ACHN (cell line): ENCODE results near the gene TRAPPC2L.
A peak's percentile ranks its signal among the peaks of the same experiment; 100 is the strongest.
"Not testable (repeated sequence)": the region's sequence is repeated elsewhere in the genome, so short reads cannot be mapped to it uniquely, and the experiment has no call there.

Source experiments
- DNase-seq: peaks from one replicate; pipeline ENCODE4 v3.0.0-alpha.2; 2015
- in situ Hi-C: cut with HindIII; loops from 2 replicates; pipeline ENCODE4 v1.10.0; 2017; ENCODE audit warnings: low sequenced_read_pairs, low pct_ligation_motif_present, low pct_unique_long_range_greater_than_20kb

TRAPPC2L gene

DNA sequence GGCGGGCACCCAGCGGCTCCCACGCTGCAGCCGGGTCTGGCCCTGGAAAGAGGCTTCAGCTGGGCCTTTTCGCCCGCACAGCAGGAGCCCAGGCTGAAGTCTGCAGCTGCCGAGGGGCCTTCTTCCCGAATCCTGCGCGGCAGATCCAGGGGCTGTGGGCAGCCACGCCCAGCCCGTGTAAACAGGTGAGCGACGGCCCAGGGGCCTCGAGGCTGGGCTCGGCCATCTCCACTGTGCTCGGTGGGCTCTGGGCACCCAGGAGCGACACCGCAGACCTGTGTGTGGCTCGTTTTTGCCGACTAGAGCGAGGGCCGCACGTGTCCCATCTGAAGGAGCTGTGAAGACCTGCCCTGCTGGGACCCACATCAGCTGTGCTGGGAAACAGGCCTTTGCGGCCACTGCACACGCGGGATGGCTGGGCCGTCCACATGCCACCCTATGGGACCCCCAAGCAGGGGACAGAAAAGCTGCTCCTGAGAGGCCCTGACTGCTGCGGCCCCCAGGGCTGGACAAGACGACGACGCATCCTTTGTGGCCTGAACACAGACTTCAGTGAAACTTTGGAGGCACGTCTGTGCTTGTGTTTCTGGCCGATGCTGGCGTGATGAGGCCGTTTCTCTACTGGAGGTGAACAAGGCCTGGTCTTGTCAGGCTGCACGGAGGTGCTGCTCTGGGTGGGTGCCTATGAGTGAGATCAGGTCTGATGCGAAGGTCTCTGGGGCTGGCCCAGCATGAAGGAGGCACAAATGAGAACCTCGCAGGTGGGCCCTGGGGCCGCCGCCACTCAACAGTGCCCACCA lies 40.0 kb upstream of the TRAPPC2L start:
- DNase-seq: no peak
- in situ Hi-C loops: no loop called here

DNA sequence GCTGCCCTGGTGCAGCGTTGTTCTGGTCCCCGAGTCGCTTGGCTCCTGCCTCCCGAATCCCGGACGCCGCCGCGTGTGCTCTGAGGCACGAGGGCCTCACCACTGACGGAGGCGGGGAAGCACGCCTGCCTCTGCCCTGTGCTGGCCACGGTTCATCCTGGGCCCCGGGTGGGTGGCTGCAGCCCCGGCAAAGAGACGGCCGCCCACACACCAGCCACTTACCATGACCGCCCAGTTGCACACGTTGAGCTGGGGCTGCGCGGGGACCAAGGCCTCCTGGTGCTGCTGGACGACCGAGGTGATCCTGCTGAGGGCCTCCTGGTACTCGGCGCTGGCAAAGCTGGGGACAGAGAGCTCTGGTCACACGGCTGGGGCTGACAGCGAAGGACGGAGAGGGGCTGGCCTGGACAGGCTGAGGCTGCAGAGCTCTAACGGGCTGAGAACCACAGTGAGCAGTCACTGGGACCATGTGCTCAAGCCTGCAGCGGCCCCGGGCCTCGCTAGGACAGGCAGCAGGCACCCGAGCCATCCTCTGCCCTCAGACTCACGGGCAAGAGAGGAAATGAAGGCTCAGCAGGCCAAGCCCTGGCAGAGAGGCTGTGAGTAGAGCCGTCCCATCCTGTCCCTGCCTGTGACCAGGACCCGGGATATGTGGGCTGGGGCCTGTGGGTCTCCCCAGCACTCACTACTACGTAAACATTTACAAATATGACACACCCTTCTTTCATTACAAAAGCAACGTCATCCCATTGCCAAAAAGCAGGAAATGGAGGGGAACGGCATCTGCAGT lies 38.9 kb upstream of the TRAPPC2L start:
- in situ Hi-C loops: no loop called here
- no peak for DNase-seq

DNA sequence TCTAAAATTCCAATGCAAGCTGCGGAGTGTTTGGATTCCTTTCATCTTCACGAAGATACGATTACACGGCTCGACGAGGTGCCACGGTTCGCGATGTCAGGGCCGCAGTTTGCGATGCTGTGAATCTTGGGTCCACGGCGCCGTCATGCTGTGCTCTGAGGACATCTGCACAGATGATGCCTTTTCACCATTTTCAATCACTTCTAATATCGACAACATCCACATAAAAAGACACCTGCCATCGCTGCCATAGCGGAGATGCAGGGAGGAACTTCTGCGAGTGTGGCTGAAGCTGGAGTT lies 38.4 kb upstream of the TRAPPC2L start:
- no peak for DNase-seq
- in situ Hi-C loops: no loop called here

DNA sequence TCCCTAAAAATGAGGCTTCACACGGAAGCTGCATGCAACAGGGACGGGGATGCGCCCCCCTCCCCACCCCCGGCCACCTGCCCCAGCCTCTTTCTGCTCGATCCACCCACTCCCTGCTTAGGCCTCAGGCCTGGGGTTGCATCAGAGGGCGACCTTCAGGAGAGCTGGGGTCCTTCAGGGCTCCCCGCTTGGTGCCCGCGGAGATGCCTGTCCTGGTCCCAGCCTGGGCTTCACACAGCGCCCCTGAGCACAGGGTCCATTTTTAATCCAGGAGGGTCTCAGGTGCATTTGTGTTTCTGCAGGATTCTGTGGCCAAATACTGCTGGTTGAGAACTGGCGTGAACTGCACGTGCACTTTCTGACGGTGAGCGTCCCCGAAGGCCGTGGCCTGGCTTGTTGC lies 37.8 kb upstream of the TRAPPC2L start:
- in situ Hi-C loops: no loop called here
- no peak for DNase-seq

DNA sequence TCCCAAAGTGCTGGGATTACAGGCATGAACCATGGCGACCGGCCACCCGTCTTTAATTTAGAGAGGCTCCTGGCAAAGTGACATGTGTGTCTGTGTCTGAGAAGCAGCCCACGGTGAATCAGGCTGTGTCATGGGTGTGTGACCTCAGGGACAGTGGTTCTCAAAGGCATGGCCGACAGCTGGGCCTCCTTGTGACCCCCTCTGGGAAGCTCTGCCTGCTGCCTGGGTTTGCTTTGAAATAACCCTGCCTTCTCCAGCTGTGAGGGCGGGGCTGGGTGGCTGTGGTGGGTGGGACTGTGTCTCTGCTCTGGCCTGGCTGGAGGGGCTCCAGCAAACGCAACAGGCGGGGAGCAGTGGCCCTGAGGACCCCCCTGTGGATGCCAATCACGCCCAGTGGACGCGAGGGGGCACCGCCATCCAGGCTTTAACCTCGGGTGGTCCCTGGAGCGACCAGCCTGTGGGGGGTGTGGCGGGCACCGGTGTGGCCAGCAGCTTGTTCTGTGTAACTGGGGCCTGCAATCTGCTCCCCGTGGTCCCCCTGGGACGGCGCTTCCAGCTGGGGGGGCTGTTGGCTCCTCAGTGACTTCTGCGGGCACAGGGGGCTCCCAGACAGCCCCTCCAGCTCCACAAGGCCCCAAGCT lies 36.4 kb upstream of the TRAPPC2L start:
- in situ Hi-C loops: no loop called here
- no peak for DNase-seq

DNA sequence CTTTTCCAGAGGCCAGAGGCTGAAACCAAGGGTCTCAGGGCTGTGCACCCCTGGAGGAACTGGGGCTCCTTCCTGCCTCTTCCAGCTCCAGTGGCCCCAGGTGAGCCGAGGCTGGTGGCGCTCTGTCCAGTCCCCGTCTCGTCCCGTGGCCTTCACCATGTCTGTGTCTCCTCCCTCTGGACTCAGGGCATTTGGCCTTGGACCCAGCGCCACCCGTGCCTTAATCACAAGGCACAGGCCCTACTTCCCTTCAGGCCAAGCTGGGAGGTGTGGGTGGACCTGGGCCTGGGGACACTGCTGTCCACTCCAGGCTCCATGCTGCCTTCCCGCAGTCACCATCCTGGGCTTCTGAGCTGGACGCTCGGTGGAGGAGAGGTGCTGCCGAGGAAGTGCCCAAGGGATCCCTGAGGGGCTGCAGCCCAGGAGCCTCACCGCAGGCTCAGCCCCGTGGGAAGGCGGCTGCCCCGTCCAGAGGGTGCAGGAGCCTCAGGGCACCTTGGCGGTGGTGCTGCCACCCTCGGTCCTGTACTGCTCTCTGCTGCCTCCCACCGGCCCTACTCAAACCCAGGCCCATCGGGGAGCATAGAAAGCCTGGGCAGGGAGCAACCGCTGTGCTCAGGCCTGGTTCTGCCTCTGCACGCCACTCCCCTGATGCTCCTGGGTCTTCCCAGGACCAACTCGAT lies 35.6 kb upstream of the TRAPPC2L start:
- in situ Hi-C loops: no loop called here
- no peak for DNase-seq

DNA sequence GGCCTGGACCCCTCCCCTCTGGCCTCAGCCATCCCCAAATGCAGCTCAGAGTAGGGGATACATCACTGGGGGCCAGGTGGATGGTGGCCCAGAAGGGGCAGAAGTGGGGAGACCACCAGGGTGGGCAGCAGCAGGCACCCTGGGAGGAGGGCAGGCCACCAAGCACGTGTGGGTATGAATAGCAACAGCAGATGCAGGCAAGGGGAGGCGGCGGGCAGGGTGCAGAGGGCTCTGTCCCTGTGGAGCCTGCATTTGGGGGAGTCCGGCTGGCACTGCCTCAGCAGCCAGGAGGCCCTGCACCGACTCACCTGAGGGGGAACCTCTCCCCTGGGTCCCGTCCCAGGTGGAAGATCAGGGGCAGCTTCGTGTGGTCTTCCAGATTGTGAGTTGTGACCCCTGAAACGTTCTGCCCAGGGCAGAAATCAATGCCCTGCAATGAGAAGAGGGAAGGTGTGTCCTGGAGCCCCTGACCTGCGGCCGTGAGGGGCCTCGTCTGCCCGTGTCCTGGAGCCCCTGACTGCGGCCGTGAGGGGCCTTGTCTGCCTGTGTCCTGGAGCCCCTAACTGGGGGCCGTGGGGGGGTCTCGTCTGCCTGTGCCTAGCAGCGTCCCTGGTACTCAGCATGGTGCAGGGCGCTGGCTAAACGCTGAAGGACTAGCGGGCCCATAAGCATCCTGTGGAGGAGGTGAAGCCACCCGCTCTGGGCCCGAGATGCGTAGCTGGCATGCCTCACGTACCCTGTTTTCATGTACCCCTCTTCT lies 34.5 kb upstream of the TRAPPC2L start:
- DNase-seq: no peak
- in situ Hi-C loops: no loop called here

DNA sequence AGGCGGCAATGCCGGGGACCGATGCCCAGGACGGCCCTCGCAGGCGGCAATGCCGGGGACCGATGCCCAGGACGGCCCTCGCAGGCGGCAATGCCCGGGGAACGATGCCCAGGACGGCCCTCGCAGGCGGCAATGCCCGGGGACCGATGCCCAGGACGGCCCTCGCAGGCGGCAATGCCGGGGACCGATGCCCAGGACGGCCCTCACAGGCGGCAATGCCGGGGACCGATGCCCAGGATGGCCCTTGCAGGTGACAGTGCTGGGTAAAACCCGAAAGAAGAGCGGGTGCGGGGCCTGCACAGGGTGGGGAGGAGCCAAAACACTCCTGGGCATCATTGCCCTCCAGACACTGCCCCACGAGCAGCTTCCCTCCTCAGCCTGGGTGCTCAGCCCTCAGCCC lies 33.3 kb upstream of the TRAPPC2L start:
- DNase-seq, in situ Hi-C loops: not testable (repeated sequence)

DNA sequence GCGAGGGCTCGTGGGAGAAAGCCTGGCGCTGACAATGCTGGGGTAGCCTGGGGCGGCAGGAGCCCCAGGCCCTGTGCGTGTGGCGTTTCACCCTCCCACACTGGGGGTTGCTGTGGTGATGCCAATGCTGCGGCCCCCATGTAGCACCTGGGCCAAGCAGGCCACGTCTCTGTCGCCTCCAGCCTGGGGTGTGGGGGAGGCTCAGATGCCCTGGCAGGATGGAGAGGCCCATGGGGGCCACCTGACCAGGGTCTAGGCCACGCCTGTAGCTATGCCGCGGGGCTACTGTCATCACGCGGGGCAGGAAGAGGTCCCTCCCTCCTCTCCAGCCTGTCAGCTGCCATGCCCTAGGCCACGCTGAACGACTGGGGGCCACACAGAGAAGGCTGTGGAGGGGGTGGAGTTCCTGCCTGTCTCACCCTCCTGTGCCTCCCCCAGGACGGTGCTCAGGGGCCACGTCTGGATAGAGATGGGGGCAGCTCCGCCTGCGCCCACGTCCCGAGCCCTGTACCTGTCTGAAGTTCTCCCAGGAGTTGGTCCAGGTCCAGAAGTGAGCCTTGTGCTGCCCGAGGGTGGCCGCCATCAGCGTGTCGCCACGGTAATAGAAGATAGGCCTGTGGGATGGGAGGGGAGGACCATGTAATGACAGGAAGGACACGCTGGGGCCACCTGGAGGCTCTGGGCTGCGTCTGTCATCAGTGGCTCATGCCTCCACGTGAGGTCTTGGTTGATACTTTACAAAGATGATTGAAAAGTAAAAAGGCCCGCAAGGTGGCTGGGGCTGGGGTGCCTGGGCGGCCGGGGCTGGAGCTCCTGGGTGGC lies 32.5 kb upstream of the TRAPPC2L start:
- in situ Hi-C loops: no loop called here
- no peak for DNase-seq

DNA sequence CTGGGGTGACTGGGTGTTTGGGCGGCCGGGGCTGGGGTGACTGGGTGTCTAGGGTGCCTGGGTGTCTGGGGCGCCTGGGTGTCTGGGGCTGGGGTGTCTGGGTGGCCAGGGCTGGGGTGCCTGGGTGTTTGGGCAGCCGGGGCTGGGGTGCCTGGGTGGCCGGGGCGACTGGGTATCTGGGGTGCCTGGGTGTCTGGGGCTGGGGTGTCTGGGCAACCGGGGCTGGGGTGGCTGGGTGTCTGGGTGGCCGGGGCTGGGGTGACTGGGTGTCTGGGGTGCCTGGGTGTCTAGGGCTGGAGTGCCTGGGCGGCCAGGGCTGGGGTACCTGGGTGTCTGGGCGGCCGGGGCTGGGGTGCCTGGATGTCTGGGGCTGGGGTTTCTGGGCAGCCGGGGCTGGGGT lies 31.8 kb upstream of the TRAPPC2L start:
- DNase-seq: no peak
- in situ Hi-C loops: no loop called here

DNA sequence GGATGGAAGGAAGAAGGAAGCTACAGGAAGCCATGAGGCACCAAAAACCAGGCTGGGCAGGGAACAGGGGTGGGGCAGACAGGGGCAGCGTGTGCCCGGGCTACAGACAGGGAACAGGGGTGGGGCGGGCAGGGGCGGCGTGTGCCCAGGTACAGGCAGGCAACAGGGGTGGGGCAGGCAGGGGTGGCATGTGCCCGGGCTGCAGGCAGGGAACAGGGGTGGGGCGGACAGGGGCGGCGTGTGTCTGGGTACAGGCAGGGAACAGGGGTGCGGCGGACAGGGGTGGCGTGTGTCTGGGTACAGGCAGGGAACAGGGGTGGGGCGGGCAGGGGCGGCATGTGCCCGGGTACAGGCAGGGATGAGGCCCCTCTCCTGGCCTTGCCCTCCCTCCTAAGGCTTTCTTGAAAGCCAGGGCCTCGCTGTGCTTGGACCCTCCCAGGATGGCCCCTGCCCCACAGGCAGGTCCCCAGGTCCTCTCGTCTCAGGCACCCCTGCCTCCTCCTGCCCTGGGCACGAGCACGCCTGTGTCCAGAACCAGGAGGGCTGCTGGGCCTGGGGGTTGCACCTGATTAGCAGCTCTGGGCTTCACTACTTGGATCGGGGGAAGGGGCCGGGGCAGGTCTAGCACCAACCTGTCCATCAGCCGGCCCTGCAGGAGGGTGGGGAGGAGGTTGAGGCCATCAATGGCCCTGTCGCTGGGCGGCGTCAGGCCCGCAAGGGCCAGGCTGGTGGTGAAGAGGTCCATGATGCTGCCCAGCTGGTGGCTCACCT lies 30.7 kb upstream of the TRAPPC2L start:
- no peak for DNase-seq
- in situ Hi-C loops: no loop called here

DNA sequence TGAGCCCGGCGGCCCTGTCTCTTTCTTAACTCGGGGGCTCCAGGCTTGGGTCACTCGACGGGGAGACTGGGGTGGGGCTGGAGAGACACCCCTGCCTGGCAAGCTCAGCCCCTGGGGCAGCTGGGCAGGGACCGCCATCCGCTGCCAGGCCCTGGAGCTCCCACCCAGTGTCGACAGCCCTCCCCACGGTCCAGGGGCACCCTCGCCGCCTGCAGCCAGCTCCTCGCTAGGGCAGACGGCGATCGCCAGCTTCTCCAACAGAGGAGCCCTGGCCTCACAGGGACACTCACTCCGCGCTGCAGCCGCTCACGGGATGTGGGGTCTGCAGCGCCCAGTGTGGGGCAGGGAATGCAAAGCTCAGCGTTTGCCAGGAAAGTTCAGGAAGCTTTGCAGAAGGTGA lies 29.2 kb upstream of the TRAPPC2L start:
- in situ Hi-C loops: no loop called here
- DNase-seq: no peak

DNA sequence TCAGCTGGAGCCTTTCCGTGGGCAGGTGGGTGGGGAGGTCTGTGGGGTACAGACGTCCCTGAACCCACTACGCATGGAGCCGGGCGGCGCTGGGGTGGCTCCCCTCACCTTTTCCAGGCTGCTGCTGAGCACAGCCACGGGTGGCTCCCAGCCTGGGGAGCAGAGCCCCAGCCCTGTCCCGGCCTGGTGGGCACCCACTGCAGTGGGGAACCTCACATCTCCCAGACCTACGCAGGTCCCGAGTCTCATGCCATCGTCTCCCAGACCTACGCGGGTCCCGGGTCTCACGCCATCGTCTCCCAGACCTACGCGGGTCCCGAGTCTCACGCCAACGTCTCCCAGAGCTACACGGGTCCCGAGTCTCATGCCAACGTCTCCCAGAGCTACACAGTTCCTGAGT lies 28.2 kb upstream of the TRAPPC2L start:
- in situ Hi-C loops: no loop called here
- DNase-seq: no peak

DNA sequence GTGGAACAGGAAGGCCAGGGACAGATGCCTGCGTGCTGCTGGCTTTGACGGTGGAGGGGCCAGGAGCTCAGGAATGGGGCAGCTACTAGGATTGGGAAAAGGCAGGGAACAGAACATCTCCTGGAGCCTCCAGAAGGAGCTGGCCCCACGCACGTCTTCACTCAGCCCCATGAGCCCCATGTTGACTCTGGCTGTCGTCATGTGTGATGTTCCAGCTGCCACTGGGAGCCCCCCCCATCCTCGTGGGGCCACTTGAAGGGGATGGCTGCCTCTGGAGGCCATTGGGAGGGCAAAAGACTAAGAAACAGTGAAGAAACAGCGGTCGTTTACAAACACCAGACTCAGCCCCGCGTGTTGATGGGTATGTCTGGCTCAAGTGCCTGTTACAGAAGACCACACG lies 26.7 kb upstream of the TRAPPC2L start:
- in situ Hi-C loops: no loop called here
- DNase-seq: no peak

DNA sequence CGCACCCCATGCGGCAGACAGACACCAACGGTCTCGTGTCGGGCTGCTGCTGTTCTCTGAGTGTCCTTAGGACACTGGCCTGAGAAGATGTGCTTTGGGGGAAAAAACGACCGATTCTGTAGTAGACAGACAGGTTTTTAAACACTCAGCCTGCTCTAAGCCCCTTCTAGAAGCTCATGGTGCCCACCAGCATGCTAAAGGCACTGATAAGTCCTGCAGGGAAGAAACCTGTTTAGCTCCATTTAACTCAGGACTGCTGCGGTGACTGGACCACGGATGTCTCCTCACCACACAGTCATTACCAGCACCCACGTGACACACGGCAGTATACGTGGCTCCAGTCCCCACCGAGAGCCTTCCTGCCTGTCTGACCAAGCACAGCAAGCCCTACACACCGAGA lies 26.1 kb upstream of the TRAPPC2L start:
- no peak for DNase-seq
- in situ Hi-C loops: no loop called here

DNA sequence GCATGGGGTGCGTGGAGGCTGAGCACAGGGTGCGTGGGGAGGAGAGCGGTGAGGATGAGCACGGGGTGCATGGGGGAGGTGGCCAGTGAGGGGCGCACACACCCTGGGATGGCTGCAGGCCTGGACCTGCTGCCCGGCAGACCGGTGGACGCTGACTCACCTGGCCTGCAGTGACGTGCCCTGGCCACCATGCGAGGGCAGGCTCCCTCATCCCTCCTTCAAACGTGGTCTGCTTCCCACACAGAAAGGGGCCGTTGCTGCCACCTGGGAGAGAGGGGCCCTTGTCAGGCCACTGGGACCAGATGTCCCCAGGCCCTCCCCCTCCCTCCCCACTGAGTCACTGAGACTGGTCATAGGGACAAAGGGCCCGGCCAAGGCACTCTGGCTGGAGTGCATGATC lies 25.1 kb upstream of the TRAPPC2L start:
- in situ Hi-C loops: no loop called here
- peak; percentile 37 for DNase-seq

DNA sequence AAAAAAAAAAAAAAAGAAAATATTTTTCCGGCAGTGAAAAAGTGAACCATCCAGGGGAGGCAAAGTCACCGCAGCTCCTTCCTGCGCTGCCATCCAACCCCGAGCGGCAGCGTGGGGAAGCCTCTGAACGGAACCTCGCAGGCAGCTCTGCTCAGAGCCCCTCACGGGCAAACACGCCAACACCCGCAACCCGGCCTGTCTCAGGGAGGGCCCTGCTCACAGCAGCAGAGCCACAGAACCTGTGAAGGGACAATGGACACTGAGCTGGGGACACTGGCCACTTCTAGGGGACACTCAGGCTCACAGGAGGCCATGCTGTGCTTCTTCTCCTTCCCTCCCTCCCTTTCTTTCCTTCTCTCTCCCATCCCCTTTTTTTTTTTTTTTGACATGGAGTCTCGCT lies 23.8 kb upstream of the TRAPPC2L start:
- DNase-seq: no peak
- in situ Hi-C loops: no loop called here
